ENCODE data around the gene CELA1. TPM values are rescaled to one million over a fixed set of nuclear protein-coding genes. Genes with fewer than 3 reads are reported as not detected.

Gene CELA1
- polyA plus RNA-seq, 1 donor from 2014 or later: not detected

GRCh38 chr12:51368640-51369517, 22.4 kb upstream of the CELA1 start:
- Histone ChIP-seq H3K4me3 (ENCODE audit: low read length) (no peak overlapping the region), H3K9me3 (ENCODE audit: low read length) (no peaks in the 10 kb centered on the region), H3K79me2 (replicated peaks; ENCODE audit: insufficient read depth, low read length) (no peaks in the 10 kb centered on the region), H3K36me3 (ENCODE audit: insufficient read depth, low read length) (no peaks in the 10 kb centered on the region), H3K27ac (ENCODE audit: low read length) (no peak overlapping the region), H4K20me1 (ENCODE audit: insufficient read depth) (no peaks in the 10 kb centered on the region), H3K9ac (ENCODE audit: low read length) (no peak overlapping the region), H3K27me3 (ENCODE audit: insufficient read depth, low read depth, low read length) (no peaks in the 10 kb centered on the region), H3K4me2 (ENCODE audit: low read length) (no peak overlapping the region), H3K9me2 (ENCODE audit: insufficient read depth, low read length) (no peaks in the 10 kb centered on the region), H3F3A (ENCODE audit: insufficient read depth, low read length, poor library complexity, severe bottlenecking) (no peaks in the 10 kb centered on the region), H2AFZ (ENCODE audit: low read depth, low read length) (no peak overlapping the region)
- TF ChIP-seq REST (IDR thresholded peaks at IDR 0.05; ENCODE audit: borderline replicate concordance) (no peak), CTCF (IDR thresholded peaks at IDR 0.05; ENCODE audit: poor library complexity, severe bottlenecking) (no peak), RAD21 (conservative IDR thresholded peaks at IDR 0.05) (no peak), SMC3 (conservative IDR thresholded peaks at IDR 0.05; ENCODE audit: poor library complexity) (no peak), EP300 (conservative IDR thresholded peaks at IDR 0.05; ENCODE audit: poor library complexity, severe bottlenecking) (no peak), POLR2AphosphoS5 (IDR thresholded peaks at IDR 0.05) (no peak), TAF1 (IDR thresholded peaks at IDR 0.05; ENCODE audit: low read depth) (no peak), EZH2 (IDR thresholded peaks at IDR 0.05; ENCODE audit: borderline replicate concordance, insufficient read depth, low read length, poor library complexity, severe bottlenecking) (no peak), MXI1 (conservative IDR thresholded peaks at IDR 0.05; ENCODE audit: poor library complexity, severe bottlenecking) (no peak)

DNA sequence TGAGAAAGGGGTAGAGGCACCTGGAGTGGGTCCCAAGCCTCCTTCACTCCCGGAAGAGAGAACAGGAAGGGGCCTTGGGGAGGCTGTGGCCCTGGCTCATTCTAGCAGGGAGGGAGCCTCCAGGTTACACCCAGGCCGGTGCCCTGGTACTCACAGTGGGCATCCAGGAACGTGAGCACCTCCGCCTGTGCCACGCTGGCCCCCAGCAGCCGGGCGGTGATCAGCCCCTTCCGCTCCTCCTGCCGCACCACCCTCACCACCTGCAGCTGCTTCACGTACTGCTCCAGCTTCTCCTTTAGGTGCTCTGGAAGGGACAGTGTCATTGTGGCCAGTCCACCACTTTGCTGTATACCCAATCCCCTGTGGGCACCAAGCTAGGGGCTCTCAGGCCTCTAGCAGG, 18.8 kb upstream of the CELA1 start:
- no peak overlapping the region for H3K27ac ChIP-seq (ENCODE audit: low read length)
- no peak for TF ChIP-seq EP300 (conservative IDR thresholded peaks at IDR 0.05; ENCODE audit: poor library complexity, severe bottlenecking)
- no peak for TF ChIP-seq MXI1 (conservative IDR thresholded peaks at IDR 0.05; ENCODE audit: poor library complexity, severe bottlenecking)
- TF ChIP-seq SMC3 (conservative IDR thresholded peaks at IDR 0.05; ENCODE audit: poor library complexity): no peak
- TF ChIP-seq CTCF (IDR thresholded peaks at IDR 0.05; ENCODE audit: poor library complexity, severe bottlenecking): no peak
- H3K79me2 ChIP-seq (replicated peaks; ENCODE audit: insufficient read depth, low read length): no peaks in the 10 kb centered on the region
- H2AFZ ChIP-seq (ENCODE audit: low read depth, low read length): no peak overlapping the region
- H3K9me3 ChIP-seq (ENCODE audit: low read length): no peaks in the 10 kb centered on the region
- H3K9ac ChIP-seq (ENCODE audit: low read length): no peak overlapping the region
- H3K9me2 ChIP-seq (ENCODE audit: insufficient read depth, low read length): no peaks in the 10 kb centered on the region
- no peaks in the 10 kb centered on the region for H3K36me3 ChIP-seq (ENCODE audit: insufficient read depth, low read length)
- H3F3A ChIP-seq (ENCODE audit: insufficient read depth, low read length, poor library complexity, severe bottlenecking): no peaks in the 10 kb centered on the region
- H3K4me2 ChIP-seq (ENCODE audit: low read length): no peak overlapping the region
- no peaks in the 10 kb centered on the region for H3K27me3 ChIP-seq (ENCODE audit: insufficient read depth, low read depth, low read length)
- no peak overlapping the region for H3K4me3 ChIP-seq (ENCODE audit: low read length)
- no peaks in the 10 kb centered on the region for H4K20me1 ChIP-seq (ENCODE audit: insufficient read depth)
